ENCODE data around the gene USP13.

Gene USP13

DNA sequence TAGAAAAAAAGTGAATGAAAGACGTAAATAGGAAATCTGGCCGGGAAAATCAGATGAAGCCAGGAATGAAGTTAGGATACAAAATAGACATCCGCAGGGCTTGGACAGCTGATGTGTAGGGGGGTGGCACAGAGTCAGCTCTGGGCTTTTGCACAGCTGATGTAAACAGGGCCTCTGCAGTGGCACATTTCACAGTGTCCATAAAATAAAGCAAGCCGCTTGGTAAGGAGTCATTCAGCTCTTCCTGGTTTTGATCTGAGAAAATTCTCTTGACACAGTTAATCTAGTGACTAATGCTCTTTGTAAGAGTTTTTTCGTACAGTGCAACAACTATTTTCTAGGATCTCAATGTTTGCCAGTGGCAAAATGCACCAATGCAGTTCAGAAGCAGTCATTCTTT lies 153.3 kb downstream of the USP13 start:
- peak; percentile 34 for DNase-seq

GRCh38 chr3:179807588-179807987 lies 154.7 kb downstream of the USP13 start:
- no peak for DNase-seq

DNA sequence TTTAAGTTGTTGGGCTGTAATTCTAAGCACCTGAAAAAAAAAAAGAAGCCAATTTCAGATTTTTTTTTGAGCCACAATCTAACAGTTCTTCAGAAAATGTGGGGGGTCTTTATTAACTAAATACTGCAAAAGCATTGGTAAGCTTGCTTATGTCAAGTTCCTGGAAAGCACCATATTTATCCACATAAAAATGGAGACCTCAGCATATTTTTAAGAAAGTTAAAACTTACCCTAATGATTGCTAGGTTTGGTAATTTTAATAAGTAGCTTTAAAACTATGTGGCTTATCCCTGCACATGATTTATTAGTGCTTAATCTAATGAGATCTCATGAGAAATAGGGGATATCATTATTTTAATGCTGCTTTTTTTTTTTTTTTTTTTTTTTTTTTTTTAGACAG lies 156.8 kb downstream of the USP13 start:
- no peak for DNase-seq

GRCh38 chr3:179811321-179812095 lies 158.7 kb downstream of the USP13 start:
- peak; percentile 64 for DNase-seq

DNA sequence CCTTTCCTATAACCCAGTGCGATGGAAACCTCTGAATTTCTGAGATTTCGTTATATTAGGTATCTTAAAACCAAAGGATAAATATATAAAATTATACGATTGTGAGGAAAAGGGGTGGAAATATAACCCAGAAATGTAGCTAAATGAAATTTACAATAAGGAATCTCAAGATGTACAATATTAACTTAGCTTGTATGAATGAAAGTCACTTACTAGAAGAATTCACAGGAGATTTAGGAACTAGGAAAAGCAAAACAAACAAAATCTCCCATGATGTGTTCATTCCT lies 159.2 kb downstream of the USP13 start:
- DNase-seq = no peak

DNA sequence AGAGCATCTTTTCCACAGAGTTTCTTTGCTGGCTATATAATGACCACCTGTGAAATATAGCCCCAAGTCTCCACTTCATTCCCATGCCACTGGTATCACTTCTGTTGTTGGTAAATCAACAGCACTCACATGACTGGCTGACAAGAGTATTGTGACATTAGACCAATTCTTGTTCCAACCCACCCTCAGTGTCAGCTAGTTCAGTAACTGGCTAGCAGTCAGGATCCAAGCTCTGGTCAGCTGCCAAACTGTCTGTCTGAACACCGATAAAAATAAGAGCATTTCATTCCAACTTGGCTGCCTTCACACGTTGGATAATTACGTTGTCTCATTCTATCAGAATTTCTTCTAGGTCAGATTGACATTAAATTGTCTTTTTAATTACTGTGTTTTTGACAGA lies 166.5 kb downstream of the USP13 start:
- no peak for DNase-seq

DNA sequence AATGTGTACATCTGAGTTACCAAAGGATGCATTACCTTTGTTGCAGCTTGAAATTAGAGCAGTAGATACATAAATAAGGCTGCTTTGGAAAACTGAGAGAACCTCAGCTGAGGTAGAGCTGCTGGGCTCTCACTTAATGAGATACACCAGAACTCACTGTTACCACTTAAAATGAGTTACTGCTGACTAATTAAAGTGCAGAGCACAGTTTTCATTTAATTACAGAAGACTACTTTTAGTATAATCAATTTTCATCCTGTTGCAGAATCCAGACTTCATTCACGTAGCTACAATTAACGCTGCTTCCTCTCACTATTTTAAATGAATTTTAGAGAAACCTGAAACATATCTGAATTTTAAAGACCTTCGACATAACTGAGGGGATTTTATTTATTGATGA lies 169.5 kb downstream of the USP13 start:
- DNase-seq = no peak

DNA sequence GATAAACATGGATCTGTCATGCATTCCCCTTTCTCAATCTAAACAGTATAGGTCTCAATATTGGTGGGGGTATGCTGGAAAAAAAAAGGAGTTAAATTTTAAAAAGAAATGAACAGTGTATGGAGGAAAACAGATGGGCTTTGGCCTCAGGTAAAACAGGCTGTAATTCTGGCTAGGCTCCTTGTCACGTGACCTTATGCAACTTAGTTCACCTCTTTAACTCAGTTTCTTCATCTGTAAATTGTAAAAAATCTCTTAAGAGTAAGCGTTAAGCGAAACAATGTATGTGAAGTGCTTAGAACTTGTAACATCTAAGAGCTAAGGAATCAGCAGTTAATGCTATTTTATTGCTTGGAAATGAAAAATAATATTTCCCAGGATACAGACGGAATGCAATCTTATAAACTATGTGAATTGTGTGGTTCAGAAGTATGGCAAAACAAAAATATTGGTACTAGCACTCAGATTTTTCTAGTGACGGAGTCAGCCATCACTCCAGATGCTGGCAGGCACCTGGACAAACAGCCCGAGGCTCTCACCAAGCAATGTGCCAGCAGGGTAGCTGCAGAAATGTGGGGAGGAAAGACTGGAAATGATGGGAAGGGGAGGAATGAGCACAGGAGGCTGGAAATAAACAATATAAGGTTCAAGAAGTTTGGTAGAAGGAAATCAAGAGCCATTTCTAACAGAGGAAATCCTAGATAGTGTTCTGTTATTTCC lies 172.8 kb downstream of the USP13 start:
- no peak for DNase-seq

DNA sequence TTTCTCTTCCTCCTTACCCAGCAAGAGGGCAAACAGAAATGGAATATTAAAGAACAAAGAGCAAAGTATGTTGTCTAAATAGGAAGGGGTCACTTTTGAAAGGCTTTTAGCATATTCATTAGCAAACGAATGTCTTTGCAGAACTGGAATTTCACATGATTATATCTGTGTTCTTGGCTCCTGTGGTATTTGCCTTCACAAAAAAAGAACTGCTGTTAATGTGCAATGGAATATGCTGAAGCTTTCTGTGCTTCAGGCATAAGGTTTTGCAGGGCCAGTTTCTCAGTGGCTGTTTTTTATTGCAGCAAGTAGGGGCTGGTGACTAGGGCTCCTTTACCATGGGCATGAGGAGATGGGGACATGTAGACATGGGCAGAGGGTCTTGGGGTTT lies 173.4 kb downstream of the USP13 start:
- DNase-seq = no peak

DNA sequence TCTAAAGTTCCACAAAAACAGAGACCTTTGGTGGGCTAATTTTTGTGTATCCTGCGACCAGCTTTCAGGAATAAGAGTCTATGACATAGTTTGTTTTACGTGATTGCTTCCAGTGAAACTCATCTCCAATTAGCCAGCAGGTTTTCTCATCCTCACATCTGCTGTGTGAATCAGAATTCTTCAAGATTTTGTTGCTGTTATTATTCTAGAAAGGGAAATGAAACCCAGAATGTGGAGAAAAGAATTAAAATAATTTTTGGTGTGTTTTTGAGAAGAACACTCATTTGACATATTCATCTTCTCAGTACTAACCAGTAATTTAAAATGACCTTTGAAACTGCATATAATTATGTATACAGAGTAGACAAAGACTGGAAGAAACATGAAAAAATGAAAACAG lies 175.9 kb downstream of the USP13 start:
- DNase-seq = no peak

GRCh38 chr3:179829401-179829800 lies 176.6 kb downstream of the USP13 start:
- DNase-seq = no peak

GRCh38 chr3:179832333-179832854 lies 179.6 kb downstream of the USP13 start:
- DNase-seq = no peak

DNA sequence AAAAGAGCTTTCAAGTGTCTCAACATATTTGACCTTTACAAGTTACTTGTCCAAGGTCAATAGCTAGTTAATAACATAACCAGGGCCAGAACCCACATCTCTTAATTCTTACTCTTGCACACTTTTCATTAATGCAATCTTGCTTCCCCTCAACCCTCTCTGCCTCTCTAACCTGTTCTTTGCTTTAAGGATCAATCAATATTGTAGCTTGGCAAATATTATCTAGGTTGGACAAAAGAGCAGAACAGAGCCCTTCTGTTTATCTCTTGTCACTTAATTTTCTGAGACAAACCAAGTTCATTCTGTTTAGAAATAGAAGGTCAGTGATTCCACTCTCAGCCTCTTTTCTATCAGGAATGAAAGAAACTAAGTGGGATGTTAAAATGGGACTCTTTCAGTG lies 180.5 kb downstream of the USP13 start:
- DNase-seq = no peak

DNA sequence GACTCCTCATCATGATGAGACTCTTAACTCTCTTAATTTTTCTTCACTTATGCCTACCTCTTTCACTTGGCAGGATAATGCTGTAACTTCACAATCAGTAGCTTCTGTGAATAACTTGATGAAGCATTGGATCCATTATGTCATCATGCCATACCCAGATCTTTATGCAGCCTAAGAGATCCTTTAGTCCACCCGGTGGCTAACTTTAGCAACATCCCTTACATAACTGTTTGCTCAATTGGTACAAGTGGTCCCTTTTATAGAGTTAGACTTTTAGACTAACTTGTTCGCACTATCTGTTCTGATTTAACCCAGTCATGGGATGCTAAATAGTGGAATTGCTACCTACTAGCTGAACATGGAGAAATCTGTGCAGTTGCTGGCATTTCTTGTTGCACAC lies 184.5 kb downstream of the USP13 start:
- DNase-seq = no peak
